Prostate gland (tissue), 2 donors: ENCODE results near the gene XG.

ENCODE experiments used
- CTCF ChIP-seq, 4 experiments: fragments of 200-600 bp in 2 of 4; fragments of 450-650 bp in 2 of 4; sonication (generic) in 2 of 4; IDR thresholded peaks; 1 replicate in 3 of 4; 2 replicates in 1 of 4; pipeline ENCODE4 v1.5.1; 2016 to 2019; ENCODE audit warnings: antibody characterized with exemption in 4 of 4, mild to moderate bottlenecking in 2 of 4, moderate library complexity in 2 of 4
- POLR2A ChIP-seq: fragments of 450-650 bp; IDR thresholded peaks from one replicate; pipeline ENCODE4 v1.6.1; 2016; ENCODE audit warnings: antibody characterized with exemption, mild to moderate bottlenecking
- POLR2AphosphoS5 ChIP-seq: sonication (generic); formaldehyde crosslinking; IDR thresholded peaks from one replicate; pipeline ENCODE4 v1.6.1; 2017; ENCODE audit warnings: antibody characterized with exemption

- no peak for TF ChIP-seq POLR2AphosphoS5
- TF ChIP-seq CTCF (IDR thresholded peaks at IDR 0.05), result no peak
- TF ChIP-seq POLR2A, result no peak
Observed at GRCh38 chrX:2732649-2733048, 19.2 kb upstream of the XG start.
